Activated gamma-delta T cell (primary cell): ENCODE data around the gene PPT2.
"Not testable (repeated sequence)": the region's sequence is repeated elsewhere in the genome, so short reads cannot be mapped to it uniquely, and the experiment has no call there.

Source experiments
- DNase-seq: peaks from one replicate; lab custom pipeline; 2025; lab: John Stamatoyannopoulos, UW

Gene PPT2

DNA sequence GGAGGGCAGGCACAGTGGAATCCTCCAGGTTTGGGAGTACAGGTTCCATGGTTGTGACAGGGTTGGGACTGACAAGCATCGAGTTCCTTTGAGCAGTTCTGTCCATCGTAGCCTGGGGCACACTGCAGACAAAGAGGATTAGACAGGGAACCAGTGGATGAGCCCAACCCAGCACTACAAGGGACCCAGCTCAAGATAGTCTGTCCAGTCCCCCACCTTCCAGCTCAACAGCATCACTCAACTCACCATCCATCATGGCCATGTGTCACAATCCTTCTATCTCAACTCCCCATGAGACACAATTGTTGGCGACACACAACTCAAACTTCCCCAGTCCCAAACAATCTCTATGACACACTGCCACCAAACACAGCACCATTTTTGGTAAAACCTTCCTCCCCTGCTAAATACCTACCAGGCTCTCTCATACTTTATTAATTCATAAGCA, 50.4 kb downstream of the PPT2 start:
- DNase-seq: no peak

DNA sequence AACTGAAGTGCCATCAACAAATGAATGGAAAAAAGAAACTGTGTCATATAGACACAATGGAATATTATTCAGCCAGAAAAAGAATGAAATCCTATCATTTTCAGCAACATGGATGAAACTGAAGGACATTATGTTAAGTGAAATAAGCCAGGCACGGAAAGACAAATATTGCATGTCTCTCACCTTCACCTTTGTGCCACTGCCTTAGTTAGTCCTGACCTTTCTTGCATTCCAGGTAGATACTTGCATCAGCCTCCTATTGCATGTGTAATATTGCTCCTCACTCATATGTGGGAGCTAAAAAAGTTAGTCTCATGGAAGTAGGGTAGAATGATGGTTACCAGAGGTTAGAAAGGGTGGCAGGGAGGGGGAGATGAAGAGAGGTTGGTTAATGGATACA, 55.1 kb downstream of the PPT2 start:
- DNase-seq: no peak

- DNase-seq: no peak
Observed at GRCh38 chr6:32210191-32210601, 56.3 kb downstream of the PPT2 start.

GRCh38 chr6:32211432-32211831, 57.5 kb downstream of the PPT2 start:
- not testable (repeated sequence) for DNase-seq

- no peak for DNase-seq
Observed at GRCh38 chr6:32212076-32212760, 58.3 kb downstream of the PPT2 start.
